Measurements from ENCODE around the gene CKAP2L.
"Not testable (repeated sequence)": the region's sequence is repeated elsewhere in the genome, so short reads cannot be mapped to it uniquely, and the experiment has no call there.

Gene CKAP2L

DNA sequence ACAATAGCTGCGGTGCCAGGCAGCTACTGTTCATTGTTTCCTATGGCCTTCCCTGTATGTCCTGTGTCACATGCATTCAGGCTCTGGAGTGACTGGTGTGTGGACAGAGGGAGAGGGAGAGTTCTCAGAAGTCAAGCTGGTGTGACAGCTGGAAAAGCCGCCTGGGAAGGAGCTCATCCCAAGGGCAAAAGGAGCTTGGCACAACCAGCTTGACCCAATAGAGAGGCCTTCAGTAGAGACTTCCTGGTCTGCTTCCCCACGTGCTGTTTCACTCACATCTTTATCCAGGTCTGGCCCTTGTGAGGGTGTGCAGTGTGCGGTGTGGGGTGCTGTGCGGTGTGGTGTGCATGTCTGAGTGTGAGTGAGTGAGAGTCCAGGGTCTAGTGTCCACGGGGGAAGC lies 54.7 kb downstream of the CKAP2L start:
- DNase-seq (ENCODE audit: low read depth, low spot score), result no peak

DNA sequence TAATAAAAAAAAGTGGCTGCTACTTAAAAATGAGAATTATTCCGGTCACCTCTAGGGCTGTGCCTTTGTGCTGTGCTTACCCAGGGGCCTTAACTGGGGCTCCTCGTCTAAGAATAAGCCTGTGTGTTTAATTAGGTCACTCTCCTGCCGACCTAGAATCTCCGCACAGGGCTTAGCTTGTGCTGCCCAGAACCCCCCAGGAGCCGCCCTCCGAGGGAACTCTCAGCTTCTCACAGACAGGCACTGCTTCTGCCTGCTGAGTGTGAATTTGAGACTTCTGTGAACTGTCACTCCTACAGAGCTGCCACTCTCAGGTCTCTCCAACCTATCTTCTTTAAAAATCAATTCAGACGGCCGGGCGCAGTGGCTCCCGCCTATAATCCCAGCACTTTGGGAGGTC lies 55.4 kb downstream of the CKAP2L start:
- DNase-seq (ENCODE audit: low read depth, low spot score), result no peak

DNA sequence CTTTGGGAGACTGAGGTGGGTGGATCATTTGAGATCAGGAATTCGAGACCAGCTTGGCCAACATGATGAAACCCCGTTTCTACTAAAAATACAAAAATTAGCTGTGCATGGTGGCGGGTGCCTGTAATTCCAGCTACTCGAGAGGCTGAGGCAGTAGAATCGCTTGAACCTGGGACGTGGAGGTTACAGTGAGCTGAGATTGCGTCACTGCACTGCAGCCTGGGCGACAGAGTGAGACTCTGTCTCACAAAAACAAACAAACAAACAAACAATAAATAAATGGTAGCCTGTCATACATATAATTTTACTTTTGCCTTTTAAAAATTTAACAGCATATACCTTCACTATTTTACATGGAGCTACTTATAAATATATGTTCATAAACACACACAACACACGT lies 57.5 kb downstream of the CKAP2L start:
- not testable (repeated sequence) for DNase-seq (ENCODE audit: low read depth, low spot score)

- no peak for DNase-seq (ENCODE audit: low read depth, low spot score)
Observed at GRCh38 chr2:112706170-112706664, 58.2 kb downstream of the CKAP2L start.

DNA sequence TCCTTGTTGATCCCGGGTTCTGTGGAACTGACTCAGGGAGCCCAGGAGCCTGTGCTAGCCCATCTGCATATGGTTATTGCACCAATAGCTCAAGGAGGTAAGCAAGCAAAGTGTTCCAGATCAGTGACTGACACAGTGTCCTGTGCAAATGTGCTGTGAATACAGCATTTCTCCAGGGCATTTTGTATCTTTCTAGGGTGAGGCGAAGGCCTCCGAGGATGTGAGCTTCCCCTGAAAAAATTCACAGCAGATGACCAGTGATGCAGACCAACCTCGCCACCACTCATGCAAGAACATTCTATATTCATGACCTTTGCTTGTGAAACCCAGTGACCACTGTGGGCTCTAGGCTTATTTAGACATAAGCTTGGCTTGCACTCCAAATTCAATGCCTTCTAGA lies 58.8 kb downstream of the CKAP2L start:
- DNase-seq (ENCODE audit: low read depth, low spot score), result no peak

DNA sequence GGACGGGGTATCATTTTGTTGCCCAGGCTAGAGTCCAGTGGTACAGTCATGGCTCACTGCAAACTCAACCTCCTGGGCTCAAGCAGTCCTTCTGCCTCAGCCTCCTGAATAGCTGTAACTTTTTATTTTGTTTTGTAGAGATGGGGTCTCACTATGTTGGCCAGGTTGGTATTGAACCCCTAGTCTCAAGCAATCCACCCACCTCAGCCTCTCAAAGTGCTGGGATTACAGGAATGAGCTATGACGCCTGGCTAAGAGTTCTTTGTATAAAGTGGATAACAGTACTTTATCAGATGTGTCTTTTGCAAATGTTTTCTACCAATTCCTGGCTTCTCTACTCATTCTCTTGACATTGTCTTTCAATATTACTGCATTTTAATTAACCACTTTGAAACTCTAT lies 60.7 kb downstream of the CKAP2L start:
- no peak for DNase-seq (ENCODE audit: low read depth, low spot score)

- DNase-seq (ENCODE audit: low read depth, low spot score), result no peak
Observed at GRCh38 chr2:112701052-112701451, 63.4 kb downstream of the CKAP2L start.

GRCh38 chr2:112699984-112700667 lies 64.3 kb downstream of the CKAP2L start:
- DNase-seq (ENCODE audit: low read depth, low spot score), result no peak

GRCh38 chr2:112698834-112699515 lies 65.4 kb downstream of the CKAP2L start:
- no peak for DNase-seq (ENCODE audit: low read depth, low spot score)

- DNase-seq (ENCODE audit: low read depth, low spot score), result no peak
Observed at GRCh38 chr2:112694182-112694581, 70.2 kb downstream of the CKAP2L start.

DNA sequence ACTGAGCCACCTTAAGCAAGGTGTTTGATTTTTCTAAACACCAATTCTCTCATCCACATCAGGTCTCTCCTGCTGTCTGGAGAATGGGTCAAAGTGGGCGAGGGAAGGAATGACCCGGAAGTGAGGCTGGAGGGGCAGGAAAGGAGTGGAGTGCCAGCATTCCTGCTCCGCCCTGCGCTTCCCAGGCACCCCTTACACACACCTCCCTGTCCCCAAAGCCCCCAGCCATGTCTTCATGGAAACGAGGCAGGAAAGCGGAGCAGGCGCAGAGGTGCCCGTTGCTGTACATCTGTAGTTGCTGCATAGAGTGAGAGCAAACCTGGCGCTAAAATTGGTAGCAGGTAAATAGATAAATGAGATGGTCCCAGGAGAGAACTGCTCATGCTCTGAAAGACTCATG lies 70.8 kb downstream of the CKAP2L start:
- DNase-seq (ENCODE audit: low read depth, low spot score), result no peak

DNA sequence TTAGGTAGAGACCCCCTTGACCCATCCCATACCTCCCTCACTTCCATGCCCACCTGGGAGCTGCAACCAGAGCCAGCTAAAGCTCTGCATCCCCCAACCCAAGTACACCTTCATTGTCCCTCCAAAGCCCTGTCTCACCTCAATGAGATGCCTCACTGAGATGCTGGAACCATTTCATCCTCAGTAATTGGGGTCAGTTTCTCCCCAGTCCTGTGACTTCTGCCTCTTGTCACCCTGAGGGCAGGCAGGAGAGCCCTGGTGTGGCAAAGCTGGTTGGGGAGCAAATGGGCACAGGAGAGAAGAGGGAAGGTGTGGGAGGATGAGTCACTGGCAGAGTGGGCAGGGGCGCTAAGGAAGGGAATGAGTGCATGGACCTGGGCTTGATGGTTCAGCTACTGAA lies 71.5 kb downstream of the CKAP2L start:
- no peak for DNase-seq (ENCODE audit: low read depth, low spot score)

- peak; percentile 52 for DNase-seq (ENCODE audit: low read depth, low spot score)
Observed at GRCh38 chr2:112692495-112692911, 71.9 kb downstream of the CKAP2L start.

- DNase-seq (ENCODE audit: low read depth, low spot score), result no peak
Observed at GRCh38 chr2:112691881-112692281, 72.5 kb downstream of the CKAP2L start.

DNA sequence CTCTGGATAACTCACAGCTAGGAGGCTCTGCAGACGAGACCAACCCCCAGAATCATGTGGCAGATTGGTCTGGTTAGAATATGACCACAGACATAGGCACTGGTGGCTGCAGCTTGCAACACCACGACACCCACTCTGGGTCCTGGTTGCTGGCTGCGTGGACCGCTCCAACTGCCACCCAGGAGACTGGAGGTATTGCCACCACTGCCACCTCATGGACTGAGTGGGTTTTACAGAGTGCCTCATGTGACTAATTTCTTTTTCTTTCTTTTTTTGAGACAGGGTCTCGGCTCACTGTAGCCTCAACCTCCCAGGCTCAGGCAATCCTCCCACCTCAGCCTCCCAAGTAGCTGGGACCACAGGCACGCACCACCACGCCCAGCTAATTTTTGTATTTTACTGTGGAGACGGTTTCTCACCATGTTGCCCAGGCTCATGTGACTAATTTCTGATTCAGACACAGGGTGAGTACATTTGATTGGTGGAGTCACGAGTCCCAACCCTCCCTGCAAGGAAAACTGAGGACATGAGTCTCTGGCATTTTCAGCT lies 73.5 kb downstream of the CKAP2L start:
- DNase-seq (ENCODE audit: low read depth, low spot score), result no peak

DNA sequence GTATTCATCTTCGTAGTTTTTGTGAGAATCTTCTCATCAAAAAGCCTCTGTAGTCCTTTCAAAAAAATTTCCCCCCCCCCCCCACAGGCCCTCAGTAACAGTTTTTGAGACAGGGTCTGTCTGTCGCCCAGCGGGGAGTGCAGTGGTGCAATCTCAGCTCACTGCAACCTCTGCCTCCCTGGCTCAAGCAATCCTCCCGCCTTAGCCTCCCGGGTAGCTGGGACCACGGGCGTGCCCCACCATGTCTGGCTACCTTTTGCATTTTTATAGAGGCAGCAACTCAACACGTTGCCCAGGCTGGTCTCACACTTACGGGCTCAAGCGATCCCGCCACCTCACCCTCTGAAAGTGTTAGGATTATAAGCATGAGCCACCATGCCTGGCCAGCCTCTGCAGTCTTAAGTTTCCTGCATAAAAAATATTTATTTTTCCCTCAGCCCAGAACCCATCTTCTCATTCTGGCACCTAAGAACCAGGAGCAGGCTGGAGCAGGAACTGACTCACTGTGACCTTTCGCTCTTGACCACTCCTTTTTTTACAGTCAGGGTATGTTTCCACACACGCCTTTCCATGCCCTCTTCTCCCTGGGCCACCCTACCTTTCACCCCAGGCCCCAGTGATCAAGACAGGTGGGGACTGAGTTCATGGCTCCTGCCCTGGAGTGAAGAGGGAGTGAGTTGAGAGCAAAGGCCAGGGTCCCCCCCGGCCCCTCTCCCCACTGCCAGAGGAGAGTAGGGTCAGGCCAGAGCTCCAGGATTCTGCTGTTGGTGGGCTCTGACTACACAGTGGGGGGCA lies 76.1 kb downstream of the CKAP2L start:
- DNase-seq (ENCODE audit: low read depth, low spot score), result no peak

GRCh38 chr2:112687522-112687921 lies 76.9 kb downstream of the CKAP2L start:
- no peak for DNase-seq (ENCODE audit: low read depth, low spot score)
